ENCODE data around the gene DENND1A.

Gene DENND1A

DNA sequence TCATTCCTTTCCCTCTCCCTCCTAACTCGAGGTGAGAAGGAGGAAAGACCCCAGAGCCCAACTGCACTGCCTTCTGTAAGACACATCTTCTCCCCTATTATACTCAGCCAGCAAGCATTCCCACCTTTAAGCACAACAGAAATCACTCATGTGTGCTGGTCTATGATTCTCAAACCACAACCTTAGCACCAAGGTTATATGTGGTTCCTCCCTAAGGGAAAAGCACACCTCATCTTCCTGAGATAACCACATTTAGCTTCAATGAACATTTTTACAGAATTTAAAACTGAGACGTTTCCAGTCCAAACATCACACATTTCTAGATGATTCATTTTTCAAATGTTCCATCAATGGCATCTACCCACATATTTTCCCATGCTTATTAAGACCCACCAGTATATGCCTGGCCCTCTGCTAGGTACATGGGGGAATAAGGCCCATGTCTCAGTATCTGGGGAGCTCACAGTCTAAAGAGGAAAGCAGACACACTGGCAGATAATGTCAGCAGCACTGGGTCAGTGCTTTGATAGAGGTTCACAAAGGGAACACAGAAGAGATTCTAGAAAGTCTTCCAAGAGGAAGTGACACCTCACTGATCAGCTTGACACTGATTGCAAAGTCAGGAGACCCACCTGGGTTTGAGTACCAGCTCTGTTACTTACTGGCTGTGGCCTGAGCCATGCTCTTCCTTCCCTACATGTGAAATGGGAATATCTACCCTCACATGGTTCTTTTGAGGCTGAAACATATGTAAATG lies 245.4 kb downstream of the DENND1A start:
- no peak for DNase-seq (ENCODE audit: low spot score)

DNA sequence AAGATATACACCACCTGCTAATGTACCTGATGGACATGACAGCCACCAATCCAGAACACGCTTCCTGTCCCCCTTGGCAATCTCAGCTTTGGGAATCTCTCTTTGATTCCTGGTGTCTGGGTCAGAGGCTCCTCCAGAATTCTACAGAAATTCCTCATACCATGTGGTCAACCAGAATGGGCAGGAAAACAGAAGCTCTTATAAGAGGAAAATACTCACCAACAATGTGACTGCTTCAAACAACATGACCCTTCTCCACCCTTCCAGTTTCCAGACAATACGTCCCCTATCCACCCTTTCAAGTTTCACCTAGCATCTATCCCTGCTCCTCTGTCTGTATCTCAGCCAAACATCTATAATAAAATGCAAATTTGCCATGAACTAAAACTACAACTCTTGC lies 247.2 kb downstream of the DENND1A start:
- no peak for DNase-seq (ENCODE audit: low spot score)

- DNase-seq (ENCODE audit: low spot score), result no peak
Observed at GRCh38 chr9:123680352-123680751, 249.6 kb downstream of the DENND1A start.

GRCh38 chr9:123679330-123679987 lies 250.5 kb downstream of the DENND1A start:
- peak; percentile 3 for DNase-seq (ENCODE audit: low spot score)

DNA sequence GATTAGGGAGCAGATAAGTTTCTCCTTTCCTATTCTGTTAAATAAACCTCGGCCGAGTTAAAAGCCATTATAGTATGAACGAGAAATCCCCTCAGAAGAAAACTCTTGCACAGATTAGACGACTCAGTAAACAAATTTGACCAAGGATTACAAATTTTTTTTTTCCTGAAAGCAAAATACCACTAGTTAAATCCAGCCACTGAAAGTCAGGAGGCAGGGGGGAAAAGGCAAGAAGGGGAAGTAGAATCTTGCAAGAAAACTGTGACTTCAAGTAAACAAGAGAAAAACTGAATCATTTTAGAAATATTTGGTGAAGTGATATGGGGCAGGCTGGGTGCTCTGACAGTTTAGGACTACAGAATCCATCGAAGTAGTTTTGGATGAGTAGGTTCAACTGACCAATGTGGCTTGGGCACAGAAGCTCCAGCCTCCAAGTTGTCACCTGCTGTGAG lies 251.0 kb downstream of the DENND1A start:
- DNase-seq (ENCODE audit: low spot score), result no peak

- no peak for DNase-seq (ENCODE audit: low spot score)
Observed at GRCh38 chr9:123678038-123678877, 251.7 kb downstream of the DENND1A start.

DNA sequence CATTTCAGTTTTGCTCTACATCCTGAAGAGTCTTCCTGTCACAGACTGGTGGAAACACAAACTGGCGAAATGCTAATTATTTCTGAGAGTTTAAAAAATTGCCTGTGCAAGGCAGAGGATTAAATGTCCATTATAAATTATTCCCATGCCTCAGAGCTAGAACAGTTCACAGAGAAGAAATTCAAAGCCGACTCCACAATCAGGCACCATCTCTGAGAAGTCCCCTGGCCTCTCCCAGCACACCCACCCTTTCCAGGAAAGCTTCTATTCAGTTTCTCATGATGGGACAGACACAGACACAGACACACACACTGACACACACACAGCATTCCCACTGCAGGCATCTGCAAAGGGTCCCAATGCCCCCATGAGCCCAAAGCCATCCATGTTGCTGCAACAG lies 253.1 kb downstream of the DENND1A start:
- DNase-seq (ENCODE audit: low spot score), result no peak

GRCh38 chr9:123669346-123669745 lies 260.6 kb downstream of the DENND1A start:
- DNase-seq (ENCODE audit: low spot score), result no peak

DNA sequence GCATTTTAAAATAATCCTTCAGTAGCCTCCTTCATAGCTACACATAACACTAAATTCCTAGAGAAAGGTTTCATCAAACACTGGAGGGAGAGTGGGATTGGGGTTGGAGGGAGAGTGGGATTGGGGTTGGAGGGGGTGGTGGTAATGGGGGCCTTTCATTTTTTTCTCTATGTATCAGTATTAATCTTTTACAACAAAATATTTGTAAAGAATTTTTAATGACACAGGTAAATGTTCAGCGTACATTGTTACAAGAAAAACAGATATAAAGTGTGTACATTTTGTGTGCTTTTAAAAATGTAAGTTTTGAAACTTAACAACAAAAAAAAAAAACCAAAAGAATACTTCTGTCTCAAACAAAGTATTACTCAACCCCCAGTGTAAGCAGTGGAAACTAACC lies 266.4 kb downstream of the DENND1A start:
- DNase-seq (ENCODE audit: low spot score), result no peak

GRCh38 chr9:123662057-123662776 lies 267.7 kb downstream of the DENND1A start:
- DNase-seq (ENCODE audit: low spot score), result no peak

DNA sequence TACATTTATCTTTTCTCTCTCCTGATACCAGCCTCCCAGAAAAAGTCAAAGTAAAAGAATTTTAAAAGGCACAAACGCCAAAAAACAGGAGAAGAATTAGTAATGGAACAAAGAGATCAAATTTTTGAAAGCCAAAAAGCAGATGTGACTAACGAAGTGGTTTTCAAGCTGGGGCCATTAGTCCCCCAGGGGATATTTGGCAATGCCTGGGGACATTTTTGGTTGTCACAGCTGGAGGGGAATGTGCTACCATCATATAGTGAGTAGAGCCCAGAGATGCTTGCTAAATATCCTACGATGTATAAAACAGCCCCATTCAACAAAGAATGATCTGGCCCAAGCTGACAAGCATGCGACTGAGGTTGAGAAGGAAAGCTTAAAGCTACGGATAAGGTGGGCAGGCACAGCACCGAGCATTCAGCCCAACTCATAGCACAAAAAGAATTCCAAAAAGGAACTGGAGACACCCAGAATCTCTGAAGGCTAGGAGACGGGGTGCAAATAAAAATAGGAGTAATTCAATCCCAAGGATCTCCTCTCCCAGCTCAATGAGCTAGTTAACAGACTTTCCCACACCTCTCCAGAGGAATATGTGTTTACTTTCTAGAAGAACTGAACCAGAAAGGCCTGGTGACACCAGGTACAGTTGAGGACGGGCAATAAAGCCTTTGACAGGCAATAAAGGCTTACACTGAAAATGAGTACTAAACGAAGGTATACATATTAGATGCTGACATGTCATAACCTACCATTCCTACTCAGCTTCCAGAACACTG lies 269.0 kb downstream of the DENND1A start:
- DNase-seq (ENCODE audit: low spot score), result no peak

DNA sequence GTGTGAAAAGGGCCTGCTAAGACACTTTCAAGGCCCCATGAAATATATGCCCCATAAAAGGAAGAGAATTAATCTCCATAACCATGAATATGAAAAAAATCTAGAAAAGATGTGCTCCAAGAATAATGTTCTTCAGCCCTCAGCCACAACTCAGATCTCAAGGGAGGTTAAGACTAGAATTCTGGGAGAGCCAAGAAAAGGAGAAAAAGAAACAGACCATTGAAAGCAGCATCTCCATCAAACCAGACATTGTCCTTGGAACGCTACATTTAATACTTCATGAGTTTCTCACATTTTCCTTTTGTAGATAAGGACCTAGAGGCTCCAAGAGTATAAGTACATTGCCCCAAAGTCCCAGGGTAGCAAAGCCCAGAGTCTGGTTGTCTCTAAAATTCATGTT lies 270.6 kb downstream of the DENND1A start:
- no peak for DNase-seq (ENCODE audit: low spot score)

- no peak for DNase-seq (ENCODE audit: low spot score)
Observed at GRCh38 chr9:123658792-123659191, 271.1 kb downstream of the DENND1A start.

- no peak for DNase-seq (ENCODE audit: low spot score)
Observed at GRCh38 chr9:123657941-123658340, 272.0 kb downstream of the DENND1A start.

- no peak for DNase-seq (ENCODE audit: low spot score)
Observed at GRCh38 chr9:123657099-123657498, 272.8 kb downstream of the DENND1A start.

GRCh38 chr9:123656565-123656964 lies 273.4 kb downstream of the DENND1A start:
- DNase-seq (ENCODE audit: low spot score), result no peak

- no peak for DNase-seq (ENCODE audit: low spot score)
Observed at GRCh38 chr9:123655681-123656423, 274.1 kb downstream of the DENND1A start.

DNA sequence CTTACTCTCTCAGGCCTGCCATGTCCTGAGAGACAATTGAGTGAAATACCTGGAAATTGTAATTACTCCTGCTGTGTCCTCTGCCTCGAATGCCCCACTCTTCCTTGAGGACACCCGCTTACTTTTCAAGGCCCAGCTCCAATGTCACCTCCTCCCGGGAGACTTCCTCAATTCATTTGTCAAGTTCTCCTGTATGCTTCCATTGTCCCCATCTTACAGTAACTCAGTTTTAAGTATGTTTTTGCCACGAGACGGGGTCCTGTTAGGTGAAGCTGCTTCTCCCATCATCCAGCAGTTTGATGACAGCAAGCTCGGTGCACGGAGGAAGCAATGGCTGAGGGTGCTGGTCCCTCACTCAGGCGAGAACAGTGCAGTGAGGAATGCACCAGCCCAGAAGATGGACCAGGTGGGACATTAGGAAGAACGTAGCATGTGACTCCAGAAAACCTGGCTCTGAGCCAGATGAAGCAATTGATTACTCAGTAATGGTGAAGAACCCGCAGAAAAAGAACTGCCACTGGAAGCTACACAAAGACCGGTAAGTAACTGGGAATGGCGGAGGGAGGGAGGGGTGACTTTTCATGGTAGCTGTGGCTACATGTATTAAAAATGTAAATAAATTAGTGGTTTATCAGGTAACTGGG lies 274.8 kb downstream of the DENND1A start:
- no peak for DNase-seq (ENCODE audit: low spot score)

GRCh38 chr9:123654218-123654993 lies 275.5 kb downstream of the DENND1A start:
- no peak for DNase-seq (ENCODE audit: low spot score)

Data from CD4-positive, alpha-beta T cell treated with Interleukin-2 at 100 ng/mL for 4 hours (primary cell).